Endothelial cell of umbilical vein (primary cell): ENCODE measurements around the gene ORAI3.

ENCODE experiments used
- POLR2A ChIP-seq: IDR thresholded peaks from 2 replicates; pipeline ENCODE4 v1.6.1; 2012; ENCODE audit warnings: low read depth, mild to moderate bottlenecking, control low read depth, low read length
- TF ChIP-seq, protein P1 (sequence below), 2 donors: IDR thresholded peaks; 1 replicate in 1 of 2; 2 replicates in 1 of 2; pipeline ENCODE4 v1.5.1; 2011; ENCODE audit warnings: low read length in 2 of 2, mild to moderate bottlenecking in 2 of 2, moderate library complexity in 2 of 2, control low read depth in 1 of 2, inconsistent platforms in 1 of 2, low read depth in 1 of 2; ENCODE audit not compliant: insufficient read depth in 1 of 2; ENCODE audit errors: extremely low read depth in 1 of 2

- TF ChIP-seq, protein P1, sequence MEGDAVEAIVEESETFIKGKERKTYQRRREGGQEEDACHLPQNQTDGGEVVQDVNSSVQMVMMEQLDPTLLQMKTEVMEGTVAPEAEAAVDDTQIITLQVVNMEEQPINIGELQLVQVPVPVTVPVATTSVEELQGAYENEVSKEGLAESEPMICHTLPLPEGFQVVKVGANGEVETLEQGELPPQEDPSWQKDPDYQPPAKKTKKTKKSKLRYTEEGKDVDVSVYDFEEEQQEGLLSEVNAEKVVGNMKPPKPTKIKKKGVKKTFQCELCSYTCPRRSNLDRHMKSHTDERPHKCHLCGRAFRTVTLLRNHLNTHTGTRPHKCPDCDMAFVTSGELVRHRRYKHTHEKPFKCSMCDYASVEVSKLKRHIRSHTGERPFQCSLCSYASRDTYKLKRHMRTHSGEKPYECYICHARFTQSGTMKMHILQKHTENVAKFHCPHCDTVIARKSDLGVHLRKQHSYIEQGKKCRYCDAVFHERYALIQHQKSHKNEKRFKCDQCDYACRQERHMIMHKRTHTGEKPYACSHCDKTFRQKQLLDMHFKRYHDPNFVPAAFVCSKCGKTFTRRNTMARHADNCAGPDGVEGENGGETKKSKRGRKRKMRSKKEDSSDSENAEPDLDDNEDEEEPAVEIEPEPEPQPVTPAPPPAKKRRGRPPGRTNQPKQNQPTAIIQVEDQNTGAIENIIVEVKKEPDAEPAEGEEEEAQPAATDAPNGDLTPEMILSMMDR (IDR thresholded peaks at IDR 0.05; ENCODE audit: extremely low read depth in 1 of 2, insufficient read depth in 1 of 2, low read depth in 1 of 2, low read length in 2 of 2) = no peak
- no peak for TF ChIP-seq POLR2A
Observed at GRCh38 chr16:31002250-31002700, 53.4 kb downstream of the ORAI3 start.
